GM18526 (cell line): Measurements from ENCODE around the gene PCMT1.

Experiments
- POLR2A ChIP-seq: IDR thresholded peaks from 3 replicates; pipeline ENCODE4 v1.6.1; 2011; ENCODE audit not compliant: insufficient read length; ENCODE audit errors: extremely low read depth

The PCMT1 gene

GRCh38 chr6:149771925-149772324 is 22.4 kb downstream of the PCMT1 start:
- TF ChIP-seq POLR2A, result no peak

- TF ChIP-seq POLR2A, result no peak
Measured at GRCh38 chr6:149777624-149778023, 28.1 kb downstream of the PCMT1 start.

GRCh38 chr6:149779644-149779963 is 30.1 kb downstream of the PCMT1 start:
- no peak for TF ChIP-seq POLR2A

- no peak for TF ChIP-seq POLR2A
Measured at GRCh38 chr6:149781715-149782114, 32.2 kb downstream of the PCMT1 start.

GRCh38 chr6:149782337-149782736 is 32.8 kb downstream of the PCMT1 start:
- no peak for TF ChIP-seq POLR2A

- TF ChIP-seq POLR2A, result no peak
Measured at GRCh38 chr6:149783551-149783950, 34.0 kb downstream of the PCMT1 start.

- no peak for TF ChIP-seq POLR2A
Measured at GRCh38 chr6:149806127-149806526, 56.6 kb downstream of the PCMT1 start.

GRCh38 chr6:149809798-149810197 is 60.3 kb downstream of the PCMT1 start:
- no peak for TF ChIP-seq POLR2A

GRCh38 chr6:149813351-149813750 is 63.8 kb downstream of the PCMT1 start:
- TF ChIP-seq POLR2A, result no peak

GRCh38 chr6:149815788-149816187 is 66.2 kb downstream of the PCMT1 start:
- no peak for TF ChIP-seq POLR2A

- no peak for TF ChIP-seq POLR2A
Measured at GRCh38 chr6:149820506-149820905, 71.0 kb downstream of the PCMT1 start.

GRCh38 chr6:149821492-149821891 is 72.0 kb downstream of the PCMT1 start:
- TF ChIP-seq POLR2A, result no peak

- TF ChIP-seq POLR2A, result no peak
Measured at GRCh38 chr6:149823013-149823412, 73.5 kb downstream of the PCMT1 start.

- no peak for TF ChIP-seq POLR2A
Measured at GRCh38 chr6:149825292-149825691, 75.8 kb downstream of the PCMT1 start.

- no peak for TF ChIP-seq POLR2A
Measured at GRCh38 chr6:149830731-149831307, 81.3 kb downstream of the PCMT1 start.

GRCh38 chr6:149831308-149831820 is 81.8 kb downstream of the PCMT1 start:
- TF ChIP-seq POLR2A, result no peak

GRCh38 chr6:149833651-149834050 is 84.1 kb downstream of the PCMT1 start:
- TF ChIP-seq POLR2A, result no peak
